ENCODE measurements around the gene GRM8.
"Not testable (repeated sequence)": the region's sequence is repeated elsewhere in the genome, so short reads cannot be mapped to it uniquely, and the experiment has no call there.

The GRM8 gene

DNA sequence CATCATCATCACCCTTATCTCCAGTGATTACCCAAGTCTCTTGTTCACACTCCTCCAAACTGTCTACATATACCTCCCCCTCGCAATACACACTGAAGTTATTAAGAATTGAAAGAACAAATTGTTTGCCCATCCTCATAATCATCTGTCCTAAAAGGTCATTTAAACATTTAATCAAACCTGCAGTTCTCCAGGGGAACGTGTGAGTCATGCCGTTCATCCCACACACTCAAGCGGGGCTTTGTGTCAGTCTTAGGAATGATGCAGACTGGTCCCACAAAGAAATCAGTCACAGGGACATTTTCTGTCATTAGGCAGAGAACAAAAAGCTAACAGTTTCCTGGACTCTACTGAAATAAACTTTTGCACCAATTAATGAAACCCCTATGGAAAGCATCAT is 365.2 kb downstream of the GRM8 start:
- H3K4me3 ChIP-seq (ENCODE audit: low read depth, low read length); CTCF ChIA-PET; DNase-seq (ENCODE audit: low read depth, low spot score); POLR2A ChIA-PET: not testable (repeated sequence)

DNA sequence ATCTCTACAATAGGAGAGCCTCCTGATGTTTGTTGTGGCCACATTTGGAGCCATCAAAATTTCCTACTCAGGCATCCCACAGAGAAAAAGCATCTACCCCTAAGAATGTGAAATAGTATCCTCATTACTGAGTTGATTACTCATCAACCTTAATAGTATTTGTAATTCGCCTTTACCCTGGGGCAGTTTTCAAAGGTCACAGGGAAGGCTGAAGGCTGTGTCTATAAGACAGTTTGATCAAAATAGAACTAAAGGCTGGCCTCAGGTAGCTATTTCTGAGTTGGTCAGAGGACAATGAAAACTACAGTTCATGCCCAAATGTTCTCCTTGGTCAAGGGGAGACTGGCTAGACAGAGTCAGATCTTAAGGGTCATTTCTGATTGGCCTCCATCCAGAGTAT is 370.0 kb downstream of the GRM8 start:
- DNase-seq (ENCODE audit: low read depth, low spot score); CTCF ChIA-PET; POLR2A ChIA-PET; H3K4me3 ChIP-seq (ENCODE audit: low read depth, low read length): not testable (repeated sequence)

DNA sequence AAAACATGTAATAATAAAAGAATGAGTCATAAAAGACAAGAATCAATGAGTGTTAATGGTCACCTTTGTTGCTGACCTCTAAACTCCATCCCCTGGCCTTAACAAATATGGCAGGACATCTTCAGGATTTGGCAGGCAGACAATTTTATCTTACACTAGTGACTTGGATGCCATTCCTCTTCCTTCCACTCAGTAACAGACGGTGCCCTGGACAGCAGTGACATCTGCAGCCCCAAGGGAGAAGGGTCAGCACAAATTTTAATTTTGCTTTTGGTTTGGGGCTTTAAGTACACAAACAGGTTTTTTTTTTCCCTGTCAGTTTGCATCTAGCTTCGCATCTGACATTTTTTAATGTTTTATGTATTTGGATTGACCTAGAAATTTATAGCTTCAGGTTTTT is 370.8 kb downstream of the GRM8 start:
- DNase-seq (ENCODE audit: low read depth, low spot score); H3K4me3 ChIP-seq (ENCODE audit: low read depth, low read length); CTCF ChIA-PET; POLR2A ChIA-PET: not testable (repeated sequence)

- POLR2A ChIA-PET = no interaction called here
- CTCF ChIA-PET = no interaction called here
- no peak for DNase-seq (ENCODE audit: low read depth, low spot score)
- H3K4me3 ChIP-seq (ENCODE audit: low read depth, low read length) = no peak overlapping the region
- TF ChIP-seq, protein P1, sequence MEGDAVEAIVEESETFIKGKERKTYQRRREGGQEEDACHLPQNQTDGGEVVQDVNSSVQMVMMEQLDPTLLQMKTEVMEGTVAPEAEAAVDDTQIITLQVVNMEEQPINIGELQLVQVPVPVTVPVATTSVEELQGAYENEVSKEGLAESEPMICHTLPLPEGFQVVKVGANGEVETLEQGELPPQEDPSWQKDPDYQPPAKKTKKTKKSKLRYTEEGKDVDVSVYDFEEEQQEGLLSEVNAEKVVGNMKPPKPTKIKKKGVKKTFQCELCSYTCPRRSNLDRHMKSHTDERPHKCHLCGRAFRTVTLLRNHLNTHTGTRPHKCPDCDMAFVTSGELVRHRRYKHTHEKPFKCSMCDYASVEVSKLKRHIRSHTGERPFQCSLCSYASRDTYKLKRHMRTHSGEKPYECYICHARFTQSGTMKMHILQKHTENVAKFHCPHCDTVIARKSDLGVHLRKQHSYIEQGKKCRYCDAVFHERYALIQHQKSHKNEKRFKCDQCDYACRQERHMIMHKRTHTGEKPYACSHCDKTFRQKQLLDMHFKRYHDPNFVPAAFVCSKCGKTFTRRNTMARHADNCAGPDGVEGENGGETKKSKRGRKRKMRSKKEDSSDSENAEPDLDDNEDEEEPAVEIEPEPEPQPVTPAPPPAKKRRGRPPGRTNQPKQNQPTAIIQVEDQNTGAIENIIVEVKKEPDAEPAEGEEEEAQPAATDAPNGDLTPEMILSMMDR (IDR thresholded peaks at IDR 0.05; ENCODE audit: insufficient read depth, low read length, missing control alignments) = no peak
Observed at GRCh38 chr7:126881315-126881714, 371.4 kb downstream of the GRM8 start.

GRCh38 chr7:126876536-126876935 is 376.2 kb downstream of the GRM8 start:
- CTCF ChIA-PET; H3K4me3 ChIP-seq (ENCODE audit: low read depth, low read length); DNase-seq (ENCODE audit: low read depth, low spot score); POLR2A ChIA-PET: not testable (repeated sequence)

- ChIA-PET POLR2A (no interaction called here), CTCF (no interaction called here)
- H3K4me3 ChIP-seq (ENCODE audit: low read depth, low read length) = no peak overlapping the region
- no peak for DNase-seq (ENCODE audit: low read depth, low spot score)
- TF ChIP-seq, protein P1 (IDR thresholded peaks at IDR 0.05; ENCODE audit: insufficient read depth, low read length, missing control alignments) = peak; percentile 6
Observed at GRCh38 chr7:126856691-126857291, 395.9 kb downstream of the GRM8 start.

GRCh38 chr7:126845331-126845730 is 407.4 kb downstream of the GRM8 start:
- ChIA-PET CTCF (no interaction called here), POLR2A (no interaction called here)
- no peak for DNase-seq (ENCODE audit: low read depth, low spot score)
- H3K4me3 ChIP-seq (ENCODE audit: low read depth, low read length) = no peak overlapping the region
- TF ChIP-seq, protein P1 (IDR thresholded peaks at IDR 0.05; ENCODE audit: insufficient read depth, low read length, missing control alignments) = no peak

DNA sequence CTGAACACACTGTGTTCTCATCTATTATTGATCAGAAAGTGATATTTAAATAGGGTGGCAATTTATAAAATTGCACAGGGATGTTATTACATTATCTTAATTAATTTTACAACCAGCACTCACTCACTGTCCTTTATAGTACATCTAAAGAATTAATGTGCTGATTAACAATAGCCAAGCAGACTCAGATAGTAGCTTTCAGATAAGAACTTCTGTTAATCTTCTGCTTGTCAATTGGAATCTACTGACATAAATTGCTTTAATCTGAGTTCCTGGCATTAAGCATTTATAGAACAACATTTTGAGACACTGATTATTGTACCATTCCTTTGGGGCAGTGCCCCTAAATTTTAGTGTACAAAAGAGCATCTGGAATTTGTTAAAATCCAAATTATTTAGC is 408.9 kb downstream of the GRM8 start:
- ChIA-PET CTCF (no interaction called here), POLR2A (no interaction called here)
- TF ChIP-seq, protein P1 (IDR thresholded peaks at IDR 0.05; ENCODE audit: insufficient read depth, low read length, missing control alignments) = no peak
- H3K4me3 ChIP-seq (ENCODE audit: low read depth, low read length) = no peak overlapping the region
- no peak for DNase-seq (ENCODE audit: low read depth, low spot score)

GRCh38 chr7:126843336-126843735 is 409.4 kb downstream of the GRM8 start:
- TF ChIP-seq, protein P1 (IDR thresholded peaks at IDR 0.05; ENCODE audit: insufficient read depth, low read length, missing control alignments) = no peak
- CTCF ChIA-PET = no interaction called here
- no peak for DNase-seq (ENCODE audit: low read depth, low spot score)
- H3K4me3 ChIP-seq (ENCODE audit: low read depth, low read length) = no peak overlapping the region
- POLR2A ChIA-PET = no interaction called here

Measured in AG04449 (cell line).